ENCODE measurements around the gene ALPL. TPM values are rescaled to one million over a fixed set of nuclear protein-coding genes. Genes with fewer than 3 reads are reported as not detected.

Gene ALPL
- total and polyA plus RNA-seq, 7 donors, result 0.73 to 2.0 (median 1.3) TPM

- Histone ChIP-seq H3K36me3 (ENCODE audit: insufficient read depth in 1 of 2, low read depth in 1 of 2) (no peaks in the 10 kb centered on the region), H3K27me3 (ENCODE audit: insufficient read depth in 3 of 3, low read length in 2 of 3) (peaks cover 0 to 13% (median 4%) of the 10 kb centered on the region in 3 donors), H3K4me1 (no peaks in the 10 kb centered on the region), H3K4me3 (no peak overlapping the region), H3K9me3 (no peaks in the 10 kb centered on the region), H3K27ac (no peak overlapping the region)
- intact Hi-C loops (cut with DNase I), result loop anchor here in 1 of 2 donors (5.0 kb wide), 1 partner anchor 341 kb away; no protein-coding TSS in a partner anchor
- WGBS, 3 donors, result 84 to 89% (median 88%) methylated on average over 9 of the region's 9 CpGs
- ATAC-seq (no peak), DNase-seq (no peak)
- TF ChIP-seq CTCF (IDR thresholded peaks at IDR 0.05), result no peak
Observed at GRCh38 chr1:21577933-21578332, 68.7 kb downstream of the ALPL start.

- Histone ChIP-seq H3K27me3 (ENCODE audit: insufficient read depth in 3 of 3, low read length in 2 of 3) (peaks cover 0 to 17% (median 2%) of the 10 kb centered on the region in 3 donors), H3K9me3 (no peaks in the 10 kb centered on the region), H3K4me1 (no peaks in the 10 kb centered on the region), H3K27ac (no peak overlapping the region), H3K36me3 (ENCODE audit: insufficient read depth in 1 of 2, low read depth in 1 of 2) (no peaks in the 10 kb centered on the region), H3K4me3 (no peak overlapping the region)
- no peak for DNase-seq
- no peak for TF ChIP-seq CTCF (IDR thresholded peaks at IDR 0.05)
- intact Hi-C loops (cut with DNase I), result loop anchor here in 1 of 2 donors (5.0 kb wide), 1 partner anchor 342 kb away; no protein-coding TSS in a partner anchor
- 60 to 68% (median 66%) methylated on average over 3 of the region's 3 CpGs for WGBS, 3 donors
- no peak for ATAC-seq
Observed at GRCh38 chr1:21579791-21580190, 70.6 kb downstream of the ALPL start.

GRCh38 chr1:21584096-21584495, 74.9 kb downstream of the ALPL start:
- no peak overlapping the region for H3K4me3 ChIP-seq
- no peak for DNase-seq
- H3K9me3 ChIP-seq, result no peaks in the 10 kb centered on the region
- H3K36me3 ChIP-seq (ENCODE audit: insufficient read depth in 1 of 2, low read depth in 1 of 2), result no peaks in the 10 kb centered on the region
- H3K27me3 ChIP-seq (ENCODE audit: insufficient read depth in 3 of 3, low read length in 2 of 3), result peaks cover 0 to 38% (median 4%) of the 10 kb centered on the region in 3 donors
- WGBS, 3 donors, result 59 to 74% (median 62%) methylated on average over 10 of the region's 10 CpGs
- no peaks in the 10 kb centered on the region for H3K4me1 ChIP-seq
- no peak for TF ChIP-seq CTCF (IDR thresholded peaks at IDR 0.05)
- no peak overlapping the region for H3K27ac ChIP-seq
- intact Hi-C loops (cut with DNase I), result no loop called here
- no peak for ATAC-seq

- WGBS, 3 donors, result 70 to 80% (median 72%) methylated on average over 9 of the region's 9 CpGs
- TF ChIP-seq CTCF (IDR thresholded peaks at IDR 0.05), result no peak
- H3K36me3 ChIP-seq (ENCODE audit: insufficient read depth in 1 of 2, low read depth in 1 of 2), result no peaks in the 10 kb centered on the region
- intact Hi-C loops (cut with DNase I), result no loop called here
- no peaks in the 10 kb centered on the region for H3K4me1 ChIP-seq
- no peaks in the 10 kb centered on the region for H3K9me3 ChIP-seq
- H3K4me3 ChIP-seq, result no peak overlapping the region
- no peak for ATAC-seq
- H3K27me3 ChIP-seq (ENCODE audit: insufficient read depth in 3 of 3, low read length in 2 of 3), result peaks cover 0 to 43% (median 4%) of the 10 kb centered on the region in 3 donors
- H3K27ac ChIP-seq, result no peak overlapping the region
- DNase-seq, result no peak
Observed at GRCh38 chr1:21585037-21585436, 75.8 kb downstream of the ALPL start.

GRCh38 chr1:21586222-21586621, 77.0 kb downstream of the ALPL start:
- Histone ChIP-seq H3K9me3 (no peaks in the 10 kb centered on the region), H3K27ac (no peak overlapping the region), H3K36me3 (ENCODE audit: insufficient read depth in 1 of 2, low read depth in 1 of 2) (no peaks in the 10 kb centered on the region), H3K4me1 (no peaks in the 10 kb centered on the region), H3K27me3 (ENCODE audit: insufficient read depth in 3 of 3, low read length in 2 of 3) (peaks cover 0 to 55% (median 8%) of the 10 kb centered on the region in 3 donors), H3K4me3 (no peak overlapping the region)
- no peak for ATAC-seq
- no peak for DNase-seq
- no peak for TF ChIP-seq CTCF (IDR thresholded peaks at IDR 0.05)
- WGBS, 3 donors, result 19 to 24% (median 19%) methylated on average over 12 of the region's 12 CpGs
- intact Hi-C loops (cut with DNase I), result no loop called here
